Right forelimb (tissue), 1 donor: ENCODE results near the gene SNX8.
"Not testable (repeated sequence)": the region's sequence is repeated elsewhere in the genome, so short reads cannot be mapped to it uniquely, and the experiment has no call there.

Experiments
- DNase-seq: peaks from one replicate; pipeline ENCODE4 v3.0.0-alpha.2; 2018

The SNX8 gene

GRCh38 chr7:2325162-2325561 lies 10.9 kb upstream of the SNX8 start:
- DNase-seq, result no peak

- DNase-seq, result no peak
Observed at GRCh38 chr7:2321020-2321419, 6.8 kb upstream of the SNX8 start.

- no peak for DNase-seq
Observed at GRCh38 chr7:2317556-2318293, 3.5 kb upstream of the SNX8 start.

GRCh38 chr7:2316578-2316977 lies 2.3 kb upstream of the SNX8 start:
- DNase-seq, result no peak

- no peak for DNase-seq
Observed at GRCh38 chr7:2315787-2316186, 1.5 kb upstream of the SNX8 start.

- DNase-seq, result not testable (repeated sequence)
Observed at GRCh38 chr7:2314956-2315530, 802 bp upstream of the SNX8 start.

- DNase-seq, result peak; percentile 55
Observed at GRCh38 chr7:2313450-2314208, 612 bp downstream of the SNX8 start.

GRCh38 chr7:2312267-2312929 lies 1.8 kb downstream of the SNX8 start:
- no peak for DNase-seq

GRCh38 chr7:2309889-2310331 lies 4.3 kb downstream of the SNX8 start:
- no peak for DNase-seq

GRCh38 chr7:2307690-2308107 lies 6.5 kb downstream of the SNX8 start:
- DNase-seq, result no peak

GRCh38 chr7:2306688-2307087 lies 7.6 kb downstream of the SNX8 start:
- no peak for DNase-seq

GRCh38 chr7:2305258-2305657 lies 9.0 kb downstream of the SNX8 start:
- not testable (repeated sequence) for DNase-seq

GRCh38 chr7:2303520-2303919 lies 10.7 kb downstream of the SNX8 start:
- DNase-seq, result not testable (repeated sequence)

- not testable (repeated sequence) for DNase-seq
Observed at GRCh38 chr7:2302743-2303397, 11.4 kb downstream of the SNX8 start.

GRCh38 chr7:2301511-2301863 lies 12.8 kb downstream of the SNX8 start:
- DNase-seq, result no peak

- no peak for DNase-seq
Observed at GRCh38 chr7:2299870-2300512, 14.2 kb downstream of the SNX8 start.

- DNase-seq, result no peak
Observed at GRCh38 chr7:2299131-2299829, 15.0 kb downstream of the SNX8 start.

- DNase-seq, result no peak
Observed at GRCh38 chr7:2296832-2297231, 17.4 kb downstream of the SNX8 start.

GRCh38 chr7:2295936-2296620 lies 18.2 kb downstream of the SNX8 start:
- no peak for DNase-seq

- no peak for DNase-seq
Observed at GRCh38 chr7:2290877-2291276, 23.4 kb downstream of the SNX8 start.

- DNase-seq, result no peak
Observed at GRCh38 chr7:2289621-2290020, 24.6 kb downstream of the SNX8 start.
